NCI-H1436 (cell line): ENCODE results near the gene STXBP4.
"Not testable (repeated sequence)": the region's sequence is repeated elsewhere in the genome, so short reads cannot be mapped to it uniquely, and the experiment has no call there.

Experiments used
- DNase-seq: peaks from one replicate; lab custom pipeline; 2025; lab: John Stamatoyannopoulos, UW

STXBP4 gene

GRCh38 chr17:55057184-55057583, 88.6 kb downstream of the STXBP4 start:
- DNase-seq, result no peak

GRCh38 chr17:55059724-55060123, 91.2 kb downstream of the STXBP4 start:
- no peak for DNase-seq

GRCh38 chr17:55062921-55063320, 94.4 kb downstream of the STXBP4 start:
- DNase-seq, result no peak

GRCh38 chr17:55063885-55064874, 95.6 kb downstream of the STXBP4 start:
- DNase-seq, result no peak

GRCh38 chr17:55067697-55068439, 99.3 kb downstream of the STXBP4 start:
- DNase-seq, result no peak

- DNase-seq, result no peak
Observed at GRCh38 chr17:55068862-55069811, 100.6 kb downstream of the STXBP4 start.

GRCh38 chr17:55069983-55070529, 101.5 kb downstream of the STXBP4 start:
- no peak for DNase-seq

- no peak for DNase-seq
Observed at GRCh38 chr17:55072898-55073297, 104.3 kb downstream of the STXBP4 start.

GRCh38 chr17:55073467-55073866, 104.9 kb downstream of the STXBP4 start:
- not testable (repeated sequence) for DNase-seq

- DNase-seq, result no peak
Observed at GRCh38 chr17:55081559-55081958, 113.0 kb downstream of the STXBP4 start.

- no peak for DNase-seq
Observed at GRCh38 chr17:55086635-55087058, 118.1 kb downstream of the STXBP4 start.

GRCh38 chr17:55089256-55089655, 120.7 kb downstream of the STXBP4 start:
- no peak for DNase-seq

- peak; percentile 48 for DNase-seq
Observed at GRCh38 chr17:55090079-55090492, 121.5 kb downstream of the STXBP4 start.

- no peak for DNase-seq
Observed at GRCh38 chr17:55093353-55093752, 124.8 kb downstream of the STXBP4 start.

- DNase-seq, result no peak
Observed at GRCh38 chr17:55098765-55099164, 130.2 kb downstream of the STXBP4 start.

- no peak for DNase-seq
Observed at GRCh38 chr17:55110521-55110920, 142.0 kb downstream of the STXBP4 start.

GRCh38 chr17:55114283-55114682, 145.7 kb downstream of the STXBP4 start:
- DNase-seq, result no peak

GRCh38 chr17:55116440-55116914, 147.9 kb downstream of the STXBP4 start:
- DNase-seq, result no peak

- DNase-seq, result no peak
Observed at GRCh38 chr17:55117164-55117563, 148.6 kb downstream of the STXBP4 start.

- DNase-seq, result no peak
Observed at GRCh38 chr17:55120651-55121050, 152.1 kb downstream of the STXBP4 start.

- DNase-seq, result no peak
Observed at GRCh38 chr17:55121268-55121667, 152.7 kb downstream of the STXBP4 start.
